Thyroid gland (tissue), 4 donors: ENCODE results near the gene MYZAP.

Experiments used
- CTCF ChIP-seq, 6 experiments: fragments of 200-600 bp in 3 of 6; fragments of 450-650 bp in 3 of 6; sonication (generic) in 3 of 6; IDR thresholded peaks; one replicate each; pipeline ENCODE4 v1.5.1; 2016 to 2019; ENCODE audit warnings: antibody characterized with exemption in 6 of 6, mild to moderate bottlenecking in 2 of 6, inconsistent platforms in 1 of 6, moderate library complexity in 1 of 6
- POLR2A ChIP-seq, 2 donors: fragments of 450-650 bp; IDR thresholded peaks; one replicate each; pipeline ENCODE4 v1.6.1; 2017; ENCODE audit warnings: antibody characterized with exemption in 2 of 2, mild to moderate bottlenecking in 2 of 2, moderate library complexity in 1 of 2

DNA sequence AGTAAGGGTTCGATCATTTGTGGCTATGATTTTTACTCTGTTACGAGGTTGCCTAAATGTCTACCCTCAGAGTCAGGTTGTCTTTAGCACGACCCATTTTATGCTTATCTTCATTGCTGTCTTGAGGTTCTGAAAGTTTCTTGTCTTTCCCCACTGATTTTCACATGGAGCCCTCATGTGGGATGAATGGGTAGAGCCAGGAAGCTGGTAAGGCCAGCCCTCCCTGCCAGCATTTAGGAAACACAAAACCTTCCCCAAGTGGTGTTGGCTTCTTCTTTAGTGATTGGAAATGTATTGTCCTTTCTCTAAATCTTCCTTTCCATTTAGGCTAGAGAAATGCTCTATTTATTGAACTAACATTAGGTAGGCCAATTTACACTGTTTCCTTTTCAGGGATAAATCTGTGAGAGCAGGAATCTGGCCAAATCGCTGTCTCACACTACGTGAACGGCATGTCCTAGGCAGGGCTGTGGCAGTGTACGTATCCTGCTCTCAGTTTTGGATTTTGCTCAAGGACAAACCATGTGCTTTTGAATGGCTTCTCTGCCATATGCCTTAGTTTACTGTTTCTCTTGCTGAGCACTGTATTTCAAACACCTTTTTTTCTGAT is 43.7 kb downstream of the MYZAP start:
- no peak for TF ChIP-seq CTCF (IDR thresholded peaks at IDR 0.05)
- TF ChIP-seq POLR2A (IDR thresholded peaks at IDR 0.05): no peak
